Stimulated activated CD4-positive, alpha-beta T cell treated with anti-CD3 and anti-CD28 coated beads, Interleukin-2, amount 100 ng/mL, for 48 hours (primary cell): ENCODE measurements around the gene SQOR.
A peak's percentile ranks its signal among the peaks of the same experiment; 100 is the strongest.

ENCODE experiments used
- DNase-seq, 2 donors: peaks; one replicate each; pipeline ENCODE4 v3.0.0-alpha.2; 2020

Gene SQOR

GRCh38 chr15:45634432-45635190, at the start of gene SQOR:
Gene SQOR (plus strand): TSS chr15:45635029. CDS start chr15:45658924, 23,895 bp downstream.
- peak; percentile 53 to 57 for DNase-seq

DNA sequence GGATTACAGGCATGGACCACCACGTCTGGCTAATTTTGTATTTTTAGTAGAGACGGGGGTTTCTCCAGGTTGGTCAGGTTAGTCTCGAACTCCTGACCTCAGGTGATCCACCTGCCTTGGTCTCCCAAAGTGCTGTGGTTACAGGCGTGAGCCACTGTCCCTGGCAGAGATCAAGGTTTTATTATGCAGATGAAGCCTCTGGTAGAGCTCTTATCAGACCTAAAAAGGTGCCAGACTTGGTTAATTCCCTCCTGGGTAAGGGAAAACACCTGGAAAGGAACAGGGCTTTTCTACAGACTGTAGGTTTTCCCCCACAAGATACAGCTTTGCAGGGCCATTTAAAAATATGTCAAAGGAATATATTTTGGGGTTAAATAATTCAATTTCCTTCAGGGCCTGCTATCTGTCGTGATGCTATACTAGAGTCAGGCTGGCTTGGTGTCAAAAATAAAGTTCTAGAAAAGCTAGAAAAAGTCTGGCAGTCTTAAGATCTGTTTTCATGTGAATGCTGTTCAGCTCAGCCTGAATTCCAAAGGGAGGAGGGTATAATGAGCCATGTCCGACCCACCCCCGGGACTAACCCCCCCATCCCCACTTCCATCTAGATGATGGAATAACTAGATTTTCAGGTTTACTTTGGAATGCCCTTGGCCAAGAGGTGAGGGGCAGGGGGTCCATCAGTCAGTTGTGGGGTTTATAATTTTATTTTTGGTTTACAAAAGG, 49.6 kb upstream of the SQOR start:
- no peak for DNase-seq

DNA sequence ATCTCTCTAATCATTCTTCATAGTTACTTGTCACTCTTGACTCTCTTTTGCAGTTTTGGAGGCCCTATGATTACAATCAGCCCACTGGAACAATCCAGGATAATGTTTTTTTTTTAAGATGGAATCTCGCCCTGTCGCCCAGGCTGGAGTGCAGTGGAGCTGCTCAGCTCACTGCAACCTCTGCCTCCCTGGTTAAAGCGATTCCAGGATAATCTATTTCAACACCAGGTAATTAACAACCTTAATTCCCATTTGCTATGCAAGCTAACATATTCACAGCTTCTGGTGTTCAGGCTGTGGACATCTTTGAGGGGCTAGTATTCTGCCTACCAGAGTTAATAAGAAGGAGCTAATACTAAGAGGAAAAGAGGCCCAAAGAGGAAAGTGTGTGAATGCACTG, 48.7 kb upstream of the SQOR start:
- DNase-seq, result no peak

DNA sequence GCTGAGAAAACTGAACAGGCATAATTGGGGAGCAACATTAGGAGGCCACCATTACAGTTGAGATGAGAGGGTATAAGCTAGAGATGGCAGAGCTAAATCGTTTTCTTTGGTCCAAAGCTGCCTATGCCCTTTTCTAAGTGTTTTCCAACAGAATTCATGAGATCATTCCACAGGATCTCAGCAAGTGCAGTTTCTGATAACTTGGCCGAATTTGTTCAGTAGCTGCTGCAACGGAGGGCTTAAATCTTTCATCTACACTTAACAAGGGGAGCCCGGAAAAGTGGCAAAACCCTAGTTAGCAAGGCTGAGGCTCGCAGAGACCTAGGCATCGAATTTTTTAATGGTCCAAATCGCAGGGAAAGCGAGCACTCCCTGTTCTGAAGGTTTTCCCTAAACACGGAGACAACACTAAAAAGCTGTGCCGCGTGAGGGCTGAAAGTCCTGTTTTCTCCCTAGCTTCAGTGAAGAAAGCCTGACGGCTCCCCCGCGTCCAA, 48.2 kb upstream of the SQOR start:
- DNase-seq, result no peak

DNA sequence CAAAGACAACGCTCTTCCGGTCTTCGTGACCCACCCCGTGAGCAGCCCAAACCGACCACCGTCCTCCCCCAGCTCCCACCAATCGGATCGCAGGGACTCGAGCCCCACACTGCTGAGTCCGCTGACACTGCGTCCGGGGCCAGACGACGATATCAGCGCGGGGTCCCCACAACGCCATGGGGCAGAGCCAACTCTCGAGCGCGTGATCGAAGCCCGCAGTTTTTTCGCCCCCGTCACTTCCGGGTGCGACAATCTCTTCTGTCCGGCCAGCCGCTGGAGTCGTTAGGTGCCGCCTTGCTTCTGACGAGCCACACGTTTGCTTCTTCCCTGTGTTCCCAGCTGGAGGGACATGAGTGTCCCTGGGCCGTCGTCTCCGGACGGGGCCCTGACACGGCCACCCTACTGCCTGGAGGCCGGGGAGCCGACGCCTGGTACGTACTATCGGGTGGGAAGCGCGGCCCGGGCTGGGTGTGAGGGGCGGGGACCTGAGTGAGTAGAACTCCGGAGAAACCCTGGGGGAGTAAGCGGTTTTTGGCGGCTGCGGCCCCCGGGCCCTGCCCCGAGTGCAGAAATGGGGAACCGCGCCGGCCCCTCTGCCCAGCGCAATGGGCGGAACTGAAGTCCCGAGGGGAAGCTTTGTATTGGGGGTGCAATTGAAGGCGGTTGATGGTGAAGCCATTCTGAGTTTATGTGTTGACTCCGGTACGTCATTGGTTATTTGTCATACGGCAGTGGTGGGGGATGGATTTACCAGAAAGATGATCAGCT, 47.5 kb upstream of the SQOR start, which contains the start of gene BLOC1S6:
Gene BLOC1S6, plus strand, starts transcription at position 285 of the 768 bp plus-strand sequence. Its CDS starts 65 bp downstream, at position 350.
- DNase-seq, result peak; percentile 80 to 83

DNA sequence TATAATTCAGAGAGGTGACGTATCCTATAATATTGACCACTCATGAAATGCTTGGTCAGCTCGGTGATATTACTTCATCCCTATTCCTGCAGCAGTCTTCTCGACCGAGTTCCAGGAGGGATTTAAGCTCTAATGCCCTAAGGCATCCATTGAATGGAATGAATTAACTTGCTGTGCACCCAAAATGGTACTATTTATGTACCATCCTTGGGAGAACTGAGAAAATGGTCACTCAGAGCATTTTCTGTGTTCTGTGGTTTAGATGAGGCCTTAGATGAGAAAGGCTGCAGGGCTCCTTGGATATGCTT, 47.0 kb upstream of the SQOR start:
- no peak for DNase-seq

DNA sequence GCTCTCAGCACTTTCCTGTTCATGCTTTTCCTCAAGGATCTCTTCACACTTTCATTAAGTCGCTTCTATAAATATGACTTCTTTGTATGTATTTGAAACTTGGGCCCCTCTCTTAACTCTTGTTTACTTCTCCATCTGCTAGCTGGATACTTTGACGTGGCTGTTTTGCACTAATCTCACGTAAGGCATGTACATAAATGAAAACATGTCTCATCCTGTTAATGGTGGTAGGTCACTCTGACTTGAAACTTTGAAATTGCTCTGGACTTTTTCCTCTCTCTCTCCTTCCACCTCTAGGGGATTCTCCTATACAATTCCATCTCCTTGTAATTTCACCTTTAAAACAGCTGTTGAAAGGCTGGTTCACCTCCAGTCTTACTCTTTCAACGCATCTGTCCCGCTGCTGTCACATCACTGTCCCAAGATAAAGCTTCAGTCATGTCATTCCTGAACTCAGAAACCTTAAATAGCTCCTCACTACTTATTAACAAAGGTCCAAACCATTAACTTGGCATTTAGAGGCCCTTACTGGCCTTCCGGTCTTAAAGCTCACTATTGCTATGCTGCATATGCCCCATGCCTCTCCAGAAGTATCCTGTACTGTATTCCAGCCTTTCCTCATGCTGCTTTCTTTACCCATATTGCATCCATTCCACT, 46.5 kb upstream of the SQOR start:
- no peak for DNase-seq

DNA sequence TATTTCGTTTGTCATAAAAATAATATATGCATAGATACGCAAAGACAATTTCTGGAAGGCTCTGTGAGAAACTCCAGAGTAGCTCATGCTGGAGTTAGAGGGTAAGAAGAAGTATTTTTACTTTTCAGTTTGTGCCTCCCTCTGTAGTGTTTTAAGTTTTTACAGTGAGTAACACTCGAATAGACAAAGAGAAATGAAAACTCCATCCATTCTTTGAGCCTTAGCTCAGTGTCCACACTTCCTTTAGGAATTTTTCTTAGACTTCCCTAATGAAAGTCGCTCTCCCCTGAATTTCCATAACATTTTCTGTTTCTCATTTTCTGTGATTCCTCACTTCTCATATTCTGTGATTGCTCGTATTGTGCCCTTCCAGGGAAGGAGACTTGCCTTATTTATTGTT, 45.6 kb upstream of the SQOR start:
- DNase-seq, result no peak

DNA sequence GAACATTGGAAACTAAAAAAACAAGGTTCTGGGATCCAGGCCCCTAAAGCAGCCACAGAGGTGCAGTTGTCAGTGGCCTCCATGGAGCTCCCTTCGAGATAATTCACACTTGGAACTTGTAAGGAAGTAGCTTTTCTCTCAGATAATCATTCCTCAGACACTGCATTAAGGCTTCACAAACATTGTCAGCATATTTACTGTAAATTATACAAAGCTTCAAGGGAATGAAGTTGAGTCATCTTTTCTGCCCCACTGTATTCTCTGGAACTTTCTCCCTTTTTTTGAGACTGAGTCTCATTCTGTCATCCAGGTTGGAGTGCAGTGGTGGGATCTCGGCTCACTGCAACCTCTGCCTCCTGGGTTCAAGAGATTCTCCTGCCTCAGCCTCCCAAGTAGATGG, 40.5 kb upstream of the SQOR start:
- DNase-seq, result no peak

DNA sequence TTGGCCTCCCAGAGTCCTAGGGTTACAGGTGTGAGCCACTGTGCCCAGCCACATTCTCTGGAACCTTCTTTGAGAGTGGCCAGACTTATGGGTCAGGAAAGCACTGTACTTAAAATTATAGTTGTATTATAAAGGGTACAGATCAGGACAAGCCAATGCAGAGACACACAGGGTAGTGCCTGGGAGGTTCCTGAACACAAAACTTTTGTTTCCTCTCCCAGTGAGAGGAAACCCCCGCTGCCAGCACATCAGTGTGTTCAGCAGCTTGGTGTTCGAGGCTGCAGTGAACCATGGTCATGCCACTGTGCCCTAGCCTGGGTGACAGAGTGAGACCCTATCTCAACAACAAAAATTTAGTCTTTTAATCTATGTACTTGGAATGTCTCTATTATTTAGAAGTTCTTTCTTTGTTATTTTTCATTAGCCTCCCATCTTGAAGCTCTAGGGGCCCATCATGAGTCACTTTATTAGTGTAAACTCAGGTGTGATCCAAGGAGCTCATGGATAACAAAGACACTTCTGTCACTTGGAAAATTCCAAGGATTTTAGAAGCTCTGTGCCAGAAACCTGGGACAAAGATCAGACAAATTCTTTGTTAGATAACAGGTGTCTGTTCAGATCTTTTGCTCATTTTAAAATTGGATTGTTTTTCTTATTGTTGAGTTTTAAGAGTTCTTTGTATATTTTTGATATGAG, 39.8 kb upstream of the SQOR start:
- no peak for DNase-seq

DNA sequence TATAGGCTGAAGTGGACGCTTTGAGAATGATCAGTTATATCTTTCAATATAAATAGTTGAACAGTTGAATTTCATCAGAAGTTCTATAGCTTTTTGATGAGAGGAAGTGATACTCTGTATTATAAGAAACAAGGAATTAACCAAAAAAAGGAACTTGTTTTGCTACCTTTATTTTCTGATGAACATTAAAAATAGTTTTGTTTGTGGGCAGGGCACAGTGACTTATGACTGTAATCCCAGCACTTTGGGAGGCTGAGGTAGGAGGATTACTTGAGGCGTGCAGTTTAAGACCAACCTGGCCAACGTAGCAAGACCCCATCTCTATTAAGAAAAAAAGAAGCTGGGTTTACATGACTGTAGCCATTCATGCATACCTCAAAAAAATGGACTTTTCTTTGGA, 30.9 kb upstream of the SQOR start:
- DNase-seq, result no peak

DNA sequence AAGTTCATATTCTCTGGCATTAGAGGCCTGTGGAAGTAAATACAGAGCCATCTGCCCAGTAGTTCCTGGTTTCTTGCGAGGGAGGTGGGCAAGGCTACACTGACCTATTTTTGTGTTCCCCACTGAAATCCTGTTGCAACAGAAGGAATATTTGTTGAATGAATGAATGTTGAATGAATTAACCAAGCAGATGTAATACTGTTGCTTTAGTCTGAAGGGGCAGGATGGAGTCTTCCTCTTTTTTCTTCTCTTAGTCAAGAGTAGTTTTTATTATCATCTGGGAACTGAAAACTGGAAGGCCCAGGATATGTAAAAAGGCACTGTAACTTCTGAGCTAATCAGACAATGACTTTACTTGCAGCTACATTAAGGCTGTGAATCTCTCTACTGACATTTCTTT, 30.5 kb upstream of the SQOR start:
- no peak for DNase-seq

GRCh38 chr15:45606413-45606812, 28.4 kb upstream of the SQOR start:
- no peak for DNase-seq

DNA sequence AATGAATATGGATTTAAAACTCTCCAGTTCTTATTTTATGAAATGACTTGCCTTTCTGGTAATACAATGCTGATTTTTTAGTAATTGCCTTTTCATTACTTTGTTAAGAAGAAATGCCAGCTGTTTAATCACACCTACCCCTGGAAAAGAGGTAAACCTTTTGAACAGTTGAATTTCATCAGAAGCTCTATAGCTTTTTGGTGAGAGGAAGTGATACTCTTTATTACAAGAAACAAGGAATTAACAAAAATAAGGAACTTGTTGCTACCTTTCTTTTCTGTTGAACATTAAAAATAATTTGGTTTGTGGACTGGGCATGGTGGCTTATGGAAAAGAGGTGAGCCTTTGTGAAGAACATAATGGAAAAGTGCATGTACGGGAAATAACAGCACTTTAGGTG, 28.0 kb upstream of the SQOR start:
- no peak for DNase-seq

GRCh38 chr15:45611305-45611704, 23.5 kb upstream of the SQOR start:
- no peak for DNase-seq

DNA sequence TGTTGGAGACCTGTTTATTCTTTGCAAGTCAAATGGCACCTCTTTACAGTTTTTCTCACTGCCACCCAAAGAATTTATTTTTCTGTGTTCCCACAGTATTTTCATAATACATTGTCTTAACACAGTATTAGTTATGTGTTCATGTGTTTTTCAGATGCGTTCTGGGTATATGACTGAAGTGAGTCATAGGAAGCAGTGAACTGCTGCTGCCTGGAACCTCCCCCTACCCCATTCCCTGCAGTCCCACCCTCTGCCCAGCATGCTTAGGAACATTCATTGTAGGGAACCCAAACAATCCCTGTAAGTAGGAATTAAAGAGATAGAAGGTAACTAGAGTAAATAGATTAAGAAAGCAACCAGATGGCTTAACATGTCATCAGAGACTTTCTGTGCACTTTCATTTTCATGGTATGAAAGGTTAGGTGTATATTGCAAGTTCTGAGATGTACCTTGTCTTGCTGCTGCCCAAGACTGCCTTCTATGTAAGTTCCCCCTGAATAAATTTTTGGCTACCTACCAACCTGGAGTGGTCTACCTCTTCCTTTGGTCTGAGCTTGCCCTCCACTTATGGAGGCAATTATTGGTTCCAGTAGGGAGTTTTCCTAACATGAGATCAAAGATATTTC, 21.9 kb upstream of the SQOR start:
- DNase-seq, result no peak

- no peak for DNase-seq
These were observed 17.9 kb upstream of the SQOR start for GRCh38 chr15:45616901-45617323.

DNA sequence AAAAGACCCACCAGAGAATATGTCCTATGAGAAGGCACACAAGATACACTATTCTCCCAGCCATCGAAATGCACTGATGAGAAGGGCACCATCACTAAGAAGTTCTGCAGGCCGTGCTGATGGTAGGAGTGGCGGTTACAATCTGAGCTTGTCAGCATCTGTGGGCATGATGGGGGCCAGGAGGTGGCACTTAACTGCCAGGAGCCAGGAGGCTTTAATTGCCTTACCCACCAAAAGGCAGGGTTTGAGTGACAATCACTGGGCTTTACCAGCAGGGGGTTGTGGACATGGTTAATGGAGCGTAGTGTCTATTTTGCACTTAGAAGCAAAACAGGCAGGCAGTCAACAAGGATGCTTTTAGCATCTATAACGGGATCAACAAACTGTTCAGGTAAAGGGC, 16.0 kb upstream of the SQOR start:
- no peak for DNase-seq

GRCh38 chr15:45628136-45628535, 6.7 kb upstream of the SQOR start:
- no peak for DNase-seq

DNA sequence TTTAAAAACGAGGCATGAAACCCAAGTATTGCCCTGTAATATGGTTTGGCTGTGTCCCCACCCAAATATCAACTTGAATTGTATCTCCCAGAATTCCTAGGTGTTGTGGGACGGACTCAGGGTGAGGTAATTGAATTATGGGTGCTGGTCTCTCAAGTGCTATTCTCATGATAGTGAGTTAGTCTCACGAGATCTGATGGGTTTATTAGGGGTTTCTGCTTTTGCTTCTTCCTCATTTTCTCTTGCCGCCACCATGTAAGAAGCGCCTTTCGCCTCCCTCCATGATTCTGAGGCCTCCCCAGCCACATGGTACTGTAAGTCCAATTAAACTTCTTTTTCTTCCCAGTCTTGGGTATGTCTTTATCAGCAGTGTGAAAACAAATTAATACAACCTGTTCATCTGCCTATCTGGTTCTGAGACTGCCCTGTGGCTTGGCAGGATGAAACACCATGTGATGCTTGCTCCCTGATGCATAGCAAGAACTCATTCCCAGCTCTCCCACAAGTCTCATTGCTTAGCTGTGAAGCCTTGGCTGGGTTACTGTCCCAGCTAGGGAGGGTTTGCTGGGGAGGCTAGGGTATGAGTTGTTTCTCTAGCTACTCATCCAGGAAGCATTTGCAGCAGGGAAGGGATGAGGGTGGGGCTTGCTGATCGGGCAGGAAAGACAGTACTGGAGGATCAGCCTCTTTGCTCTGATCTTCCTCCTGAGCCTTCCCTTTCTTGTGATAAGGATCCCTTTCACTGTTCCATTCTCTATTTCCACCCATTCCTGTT, 3.7 kb upstream of the SQOR start:
- DNase-seq, result no peak

- DNase-seq, result no peak
These were observed 3.1 kb upstream of the SQOR start for GRCh38 chr15:45631776-45632175.
